PC-3 (cell line): ENCODE measurements around the gene DCTN3. TPM values are rescaled to one million over a fixed set of nuclear protein-coding genes. Genes with fewer than 3 reads are reported as not detected.
A peak's percentile ranks its signal among the peaks of the same experiment; 100 is the strongest.

Experiments
- ATAC-seq: fragments of 200-7000 bp; cut with Tn5 transposase; 2 replicates; pipeline ENCODE4 v1.9.1; 2020; ENCODE audit warnings: mild to moderate bottlenecking, moderate library complexity
- BruUV-seq: library from RNA; stranded (reverse); fragments of 400-500 nt; replicated peaks from 2 replicates; lab custom pipeline; 2021; lab: Mats Ljungman, UMichigan
- CTCF ChIA-PET: fragments of 300-600 bp; sonication (Branson Sonifier 250); formaldehyde crosslinking; loops from one replicate; lab custom pipeline; 2022; ENCODE audit warnings: antibody characterized with exemption; lab: Charles Lee
- POLR2A ChIA-PET: fragments of 300-600 bp; sonication (Branson Sonifier 250); formaldehyde crosslinking; loops from one replicate; lab custom pipeline; 2022; ENCODE audit warnings: antibody characterized with exemption; ENCODE audit not compliant: unreplicated experiment; lab: Charles Lee
- DNase-seq: peaks from one replicate; pipeline ENCODE4 v3.0.0-alpha.2; 2015
- H2AFZ ChIP-seq: fragments of 300-600 bp; sonication (generic); 2 replicates; pipeline ENCODE4 v1.6.0; 2016; ENCODE audit warnings: antibody characterized with exemption, low read length
- H3F3A ChIP-seq: fragments of 300-600 bp; sonication (generic); one replicate; pipeline ENCODE4 v1.6.0; 2017; ENCODE audit warnings: antibody characterized with exemption, low read length, control low read depth, mild to moderate bottlenecking; ENCODE audit not compliant: unreplicated experiment
- H3K27ac ChIP-seq: fragments of 300-600 bp; sonication (generic); 2 replicates; pipeline ENCODE4 v1.5.1; 2016; ENCODE audit warnings: mild to moderate bottlenecking, low read length
- H3K27me3 ChIP-seq: fragments of 300-600 bp; sonication (generic); 2 replicates; pipeline ENCODE4 v1.6.1; 2016; ENCODE audit warnings: low read length, mixed read lengths
- H3K36me3 ChIP-seq: fragments of 300-600 bp; sonication (generic); 2 replicates; pipeline ENCODE4 v1.6.1; 2016; ENCODE audit warnings: low read depth, mixed run types, low read length, mixed read lengths
- H3K4me1 ChIP-seq: fragments of 300-600 bp; sonication (generic); 2 replicates; pipeline ENCODE4 v1.5.1; 2016; ENCODE audit warnings: low read length; ENCODE audit not compliant: insufficient read depth
- H3K4me2 ChIP-seq: fragments of 300-600 bp; sonication (generic); 2 replicates; pipeline ENCODE4 v1.6.0; 2016; ENCODE audit warnings: low read length
- H3K4me3 ChIP-seq: fragments of 300-600 bp; sonication (generic); 2 replicates; pipeline ENCODE4 v1.5.1; 2016; ENCODE audit warnings: mild to moderate bottlenecking, low read length, mixed read lengths
- H3K79me2 ChIP-seq: fragments of 300-600 bp; sonication (generic); 2 replicates; pipeline ENCODE4 v1.6.1; 2017; ENCODE audit warnings: low read length, mixed read lengths
- H3K9ac ChIP-seq: fragments of 300-600 bp; sonication (generic); 2 replicates; pipeline ENCODE4 v1.6.0; 2016; ENCODE audit warnings: mild to moderate bottlenecking, low read length
- H3K9me2 ChIP-seq: fragments of 300-600 bp; sonication (generic); replicated peaks from 2 replicates; pipeline ENCODE4 v1.6.1; 2016; ENCODE audit warnings: mixed run types, low read length, mixed read lengths
- H3K9me3 ChIP-seq: fragments of 300-600 bp; sonication (generic); 2 replicates; pipeline ENCODE4 v1.6.1; 2016; ENCODE audit warnings: low read length, mixed read lengths
- H4K20me1 ChIP-seq: fragments of 300-600 bp; sonication (generic); 2 replicates; pipeline ENCODE4 v1.6.1; 2016; ENCODE audit warnings: low read length, mixed read lengths
- EZH2 ChIP-seq: fragments of 300-600 bp; sonication (generic); IDR thresholded peaks from one replicate; pipeline ENCODE4 v1.6.1; 2017; ENCODE audit warnings: antibody characterized with exemption, mild to moderate bottlenecking, low read length; ENCODE audit not compliant: unreplicated experiment
- EZH2phosphoT487 ChIP-seq: fragments of 300-600 bp; sonication (generic); IDR thresholded peaks from 2 replicates; pipeline ENCODE4 v1.6.1; 2018; ENCODE audit warnings: mild to moderate bottlenecking, antibody characterized with exemption, low read length, borderline replicate concordance
- intact Hi-C: fragments of 100-400 bp; cut with micrococcal nuclease; formaldehyde crosslinking; loops from 2 replicates; pipeline ENCODE4 v1.9.0; 2023
- total RNA-seq: library from RNA; depleted of rRNA; stranded (reverse); fragments of >200 nt; gene quantifications from 2 replicates; pipeline ENCODE4 v1.2.3, GENCODE V29; 2014
- TF ChIP-seq, protein P1 (sequence below): fragments of 300-600 bp; sonication (generic); conservative IDR thresholded peaks from 2 replicates; pipeline ENCODE4 v1.5.1; 2017; ENCODE audit warnings: antibody characterized with exemption, low read depth, mild to moderate bottlenecking, low read length

DCTN3 gene
- total RNA-seq, 1 experiment from 2014 or later = 102 TPM

DNA sequence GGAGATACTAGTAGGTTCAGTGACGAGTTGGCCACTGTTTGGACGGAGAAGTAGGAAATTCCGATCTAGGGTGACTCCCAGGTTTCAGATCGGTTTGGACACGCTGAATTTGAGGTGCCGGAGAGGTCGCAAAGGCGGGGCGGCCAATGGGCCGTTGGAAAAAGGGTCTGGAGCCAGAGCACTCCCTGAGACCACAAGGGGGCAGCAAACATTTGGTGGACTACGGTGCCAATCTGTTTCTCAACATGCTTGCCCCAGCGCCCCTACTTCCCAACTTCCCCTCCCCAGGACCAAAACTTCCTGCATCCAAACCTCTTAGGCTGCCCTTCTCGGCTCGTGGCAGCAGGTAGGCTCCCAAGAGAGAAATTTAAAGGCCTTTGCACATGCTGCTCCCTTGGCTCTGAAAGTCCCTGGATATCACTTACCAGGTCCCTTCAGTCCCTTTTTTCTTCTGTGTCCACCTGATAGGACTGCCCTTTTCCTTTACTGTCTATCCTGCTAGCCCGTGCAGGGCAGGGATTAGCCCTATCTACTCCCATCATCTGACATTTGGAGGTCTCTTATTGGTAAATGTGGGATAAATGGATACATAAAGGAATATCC is 7.4 kb downstream of the DCTN3 start:
- H3K4me1 ChIP-seq = peaks cover 15% of the 10 kb centered on the region; the same call in 1 of the 2 replicates
- peak; percentile 70 for ATAC-seq
- H3K9me3 ChIP-seq = no peaks in the 10 kb centered on the region
- peak overlapping the region; percentile 96 for H3K4me2 ChIP-seq
- H3K9ac ChIP-seq = peak overlapping the region; percentile 97
- peak; percentile 74 for DNase-seq
- no TSS peak for BruUV-seq
- H4K20me1 ChIP-seq = no peaks in the 10 kb centered on the region
- H3K27ac ChIP-seq = no peak overlapping the region
- POLR2A ChIA-PET = no interaction called here
- no peaks in the 10 kb centered on the region for H3K36me3 ChIP-seq
- H3K79me2 ChIP-seq = peaks cover 18% of the 10 kb centered on the region
- H3K4me3 ChIP-seq = peak overlapping the region; percentile 87
- H3K9me2 ChIP-seq = no peaks in the 10 kb centered on the region
- CTCF ChIA-PET = interaction anchor here (0.7 kb wide), 1 partner anchor 16 kb away, joined by 4 read pairs; the partner anchor contains the start of gene ARID3C
- H3K27me3 ChIP-seq = no peaks in the 10 kb centered on the region
- TF ChIP-seq EZH2phosphoT487 (no peak), EZH2 (no peak)
- TF ChIP-seq, protein P1, sequence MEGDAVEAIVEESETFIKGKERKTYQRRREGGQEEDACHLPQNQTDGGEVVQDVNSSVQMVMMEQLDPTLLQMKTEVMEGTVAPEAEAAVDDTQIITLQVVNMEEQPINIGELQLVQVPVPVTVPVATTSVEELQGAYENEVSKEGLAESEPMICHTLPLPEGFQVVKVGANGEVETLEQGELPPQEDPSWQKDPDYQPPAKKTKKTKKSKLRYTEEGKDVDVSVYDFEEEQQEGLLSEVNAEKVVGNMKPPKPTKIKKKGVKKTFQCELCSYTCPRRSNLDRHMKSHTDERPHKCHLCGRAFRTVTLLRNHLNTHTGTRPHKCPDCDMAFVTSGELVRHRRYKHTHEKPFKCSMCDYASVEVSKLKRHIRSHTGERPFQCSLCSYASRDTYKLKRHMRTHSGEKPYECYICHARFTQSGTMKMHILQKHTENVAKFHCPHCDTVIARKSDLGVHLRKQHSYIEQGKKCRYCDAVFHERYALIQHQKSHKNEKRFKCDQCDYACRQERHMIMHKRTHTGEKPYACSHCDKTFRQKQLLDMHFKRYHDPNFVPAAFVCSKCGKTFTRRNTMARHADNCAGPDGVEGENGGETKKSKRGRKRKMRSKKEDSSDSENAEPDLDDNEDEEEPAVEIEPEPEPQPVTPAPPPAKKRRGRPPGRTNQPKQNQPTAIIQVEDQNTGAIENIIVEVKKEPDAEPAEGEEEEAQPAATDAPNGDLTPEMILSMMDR = peak; percentile 71
- no peaks in the 10 kb centered on the region for H3F3A ChIP-seq
- H2AFZ ChIP-seq = peak overlapping the region; percentile 88
- intact Hi-C loops = loop anchor here (1.0 kb wide), 2 partner anchors 7 to 21 kb away; partner anchors contain the start of gene DCTN3

DNA sequence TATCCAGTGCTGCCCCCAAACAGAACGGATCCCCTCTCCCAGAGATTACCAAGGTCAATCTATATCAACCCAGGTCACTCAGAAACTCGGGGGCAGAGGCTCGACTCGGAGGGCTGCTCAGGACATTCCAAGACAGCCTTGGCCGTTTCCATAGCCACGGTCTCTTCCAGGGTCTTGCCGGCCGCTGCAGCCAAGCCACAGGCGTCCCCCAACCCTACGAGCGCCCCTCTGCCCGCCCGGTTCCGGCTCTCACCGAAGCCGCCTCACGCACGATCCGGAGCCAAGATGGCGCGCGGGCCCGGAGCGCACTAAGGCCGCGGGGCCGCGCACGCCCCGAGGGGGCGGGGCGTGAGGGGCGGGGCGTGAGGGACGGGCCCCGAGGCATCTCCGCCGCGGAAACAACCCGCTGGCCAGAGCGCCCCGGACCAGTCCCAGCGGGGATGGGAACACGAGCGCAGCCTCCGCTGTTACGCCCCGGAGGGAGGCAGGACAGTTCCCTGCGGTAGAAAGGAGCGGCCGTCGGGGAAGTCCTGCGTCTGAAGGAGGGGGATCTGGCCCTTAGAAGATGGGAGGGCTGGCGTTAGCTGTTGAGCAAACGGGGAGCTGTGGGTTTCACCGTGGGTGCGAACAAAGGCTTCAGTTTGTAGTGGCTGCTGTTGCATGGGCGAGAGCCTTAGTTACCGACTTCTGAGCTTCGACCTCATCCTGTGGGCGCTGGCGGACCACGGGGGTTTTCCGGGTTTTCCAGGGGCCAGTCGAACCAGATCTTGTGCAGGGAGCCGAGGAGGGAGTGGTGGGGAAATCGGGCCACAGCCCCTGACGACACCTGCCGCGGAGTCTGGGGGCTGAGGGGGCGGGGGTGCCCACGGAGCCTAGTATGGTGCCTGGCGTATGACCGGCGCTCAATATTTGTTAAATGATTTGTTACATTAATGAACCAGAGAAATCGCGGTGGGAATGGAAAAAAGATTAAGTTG is 8.2 kb downstream of the DCTN3 start, which contains the start of gene RPP25L:
RPP25L (minus strand) TSS at position 287 of the 977 bp plus-strand sequence. CDS start 801 bp downstream, outside the sequence.
- peak; percentile 91 for ATAC-seq
- H3K36me3 ChIP-seq = no peaks in the 10 kb centered on the region
- H3K79me2 ChIP-seq = peaks cover 18% of the 10 kb centered on the region
- TF ChIP-seq EZH2 = no peak
- TF ChIP-seq EZH2phosphoT487 = no peak
- TF ChIP-seq, protein P1 = no peak
- intact Hi-C loops = loop anchor here (1.0 kb wide), 1 partner anchor 8 kb away; the partner anchor contains the start of gene DCTN3
- H2AFZ ChIP-seq = peak within 1 kb of the TSS; percentile 88
- peak within 1 kb of the TSS; percentile 96 for H3K4me2 ChIP-seq
- H3K27ac ChIP-seq = peak within 1 kb of the TSS; percentile 32; the same call in 1 of the 2 replicates
- H3F3A ChIP-seq = no peaks in the 10 kb centered on the region
- H3K27me3 ChIP-seq = no peaks in the 10 kb centered on the region
- POLR2A ChIA-PET = no interaction called here
- no peaks in the 10 kb centered on the region for H3K9me3 ChIP-seq
- H3K9ac ChIP-seq = peak within 1 kb of the TSS; percentile 97
- DNase-seq = peak; percentile 86
- H4K20me1 ChIP-seq = no peaks in the 10 kb centered on the region
- H3K4me3 ChIP-seq = peak within 1 kb of the TSS; percentile 87
- H3K9me2 ChIP-seq = no peaks in the 10 kb centered on the region
- H3K4me1 ChIP-seq = peaks cover 15% of the 10 kb centered on the region; the same call in 1 of the 2 replicates
- BruUV-seq = TSS peak; percentile 78
- CTCF ChIA-PET = interaction anchor here (0.7 kb wide), 1 partner anchor 17 kb away, joined by 4 read pairs; the partner anchor contains the start of gene ARID3C
